GM12891 (cell line): ENCODE measurements around the gene LDB3.
A peak's percentile ranks its signal among the peaks of the same experiment; 100 is the strongest.

ENCODE experiments used
- DNase-seq: peaks from one replicate; pipeline ENCODE4 v3.0.0; 2011; ENCODE audit warnings: low spot score; ENCODE audit not compliant: insufficient read length
- FAIRE-seq: peaks from 2 replicates; lab custom pipeline; 2011; peaks lifted over from hg19 to GRCh38; lab: Jason Lieb, UNC
- PAX5 ChIP-seq: IDR thresholded peaks from 2 replicates; pipeline ENCODE4 v1.6.1; 2011; ENCODE audit warnings: low read length, moderate library complexity, mild to moderate bottlenecking; ENCODE audit not compliant: insufficient read depth, severe bottlenecking
- POLR2A ChIP-seq: IDR thresholded peaks from 2 replicates; pipeline ENCODE4 v1.6.1; 2011; ENCODE audit warnings: low read depth, low read length, control low read depth
- POLR2AphosphoS5 ChIP-seq: IDR thresholded peaks from 2 replicates; pipeline ENCODE4 v1.6.1; 2011; ENCODE audit warnings: low read depth, low read length, control low read depth
- POU2F2 ChIP-seq: IDR thresholded peaks from 2 replicates; pipeline ENCODE4 v1.6.1; 2011; ENCODE audit warnings: low read depth, mild to moderate bottlenecking, control low read depth, low read length, moderate library complexity
- SPI1 ChIP-seq: IDR thresholded peaks from 2 replicates; pipeline ENCODE4 v1.6.1; 2011; ENCODE audit warnings: low read depth, low read length, control low read depth
- TAF1 ChIP-seq: IDR thresholded peaks from 2 replicates; pipeline ENCODE4 v1.6.1; 2011; ENCODE audit warnings: low read depth, low read length, control low read depth

Gene LDB3

DNA sequence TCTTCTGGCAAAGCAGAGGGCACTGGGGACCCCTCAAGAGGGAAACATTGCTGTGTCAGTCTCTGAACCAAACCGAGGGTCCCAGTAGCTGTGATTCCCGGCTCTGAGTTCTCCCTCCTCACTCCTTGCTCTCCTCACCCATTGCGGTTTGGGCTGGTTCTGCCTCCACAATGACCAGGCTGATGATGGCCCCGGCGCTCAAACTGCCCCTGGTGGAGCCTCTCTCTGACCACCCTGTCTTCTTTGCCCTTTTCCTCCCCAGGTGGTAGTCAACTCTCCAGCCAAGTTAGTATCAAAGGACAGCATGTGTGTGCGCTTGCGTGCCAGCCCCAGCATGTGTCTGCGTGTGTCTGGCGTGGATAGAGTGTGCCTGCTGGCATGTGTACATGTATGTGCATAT, 17.1 kb downstream of the LDB3 start:
- TF ChIP-seq SPI1 (no peak), POU2F2 (no peak), POLR2AphosphoS5 (no peak), TAF1 (no peak), PAX5 (no peak), POLR2A (no peak)
- no peak for DNase-seq
- FAIRE-seq, result no peak

DNA sequence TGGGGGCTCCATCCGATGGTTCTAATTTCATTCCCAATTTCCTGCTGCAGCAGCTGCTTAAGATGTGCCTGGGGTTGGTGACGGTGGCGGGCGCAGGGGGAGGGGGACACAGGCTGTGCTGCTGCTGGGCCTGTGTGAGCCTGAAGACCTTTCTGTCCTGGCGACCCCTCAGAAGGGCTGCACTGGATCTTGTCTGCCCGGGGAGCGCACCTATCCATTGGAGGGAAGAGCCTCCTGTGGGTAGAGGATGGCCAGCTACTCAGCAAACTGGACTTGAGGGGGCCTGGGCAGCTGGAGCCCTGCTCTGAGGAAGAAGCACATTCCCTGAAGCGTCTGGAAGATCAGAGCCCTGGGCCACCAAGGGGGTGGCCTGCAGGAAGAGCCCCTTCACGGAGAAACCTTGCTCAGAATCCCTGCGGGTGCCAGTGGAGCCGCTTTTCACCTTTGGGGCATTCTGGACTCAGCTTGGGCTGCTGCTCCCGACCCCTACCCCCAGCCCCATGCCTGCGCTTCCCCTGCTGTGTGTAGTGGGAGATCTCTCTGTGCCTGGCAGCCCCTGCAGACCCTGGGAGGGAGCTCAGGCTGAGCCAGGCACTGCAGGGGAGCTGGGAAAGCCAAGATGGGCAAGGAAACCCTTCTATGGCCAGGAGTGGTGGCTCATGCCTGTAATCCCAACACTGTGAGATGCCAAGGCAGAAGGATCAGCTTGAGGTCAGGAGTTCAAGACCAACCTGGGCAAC, 17.8 kb downstream of the LDB3 start:
- TF ChIP-seq SPI1 (no peak), POU2F2 (no peak), POLR2A (no peak), PAX5 (no peak), POLR2AphosphoS5 (no peak)
- FAIRE-seq, result no peak
- DNase-seq, result no peak

DNA sequence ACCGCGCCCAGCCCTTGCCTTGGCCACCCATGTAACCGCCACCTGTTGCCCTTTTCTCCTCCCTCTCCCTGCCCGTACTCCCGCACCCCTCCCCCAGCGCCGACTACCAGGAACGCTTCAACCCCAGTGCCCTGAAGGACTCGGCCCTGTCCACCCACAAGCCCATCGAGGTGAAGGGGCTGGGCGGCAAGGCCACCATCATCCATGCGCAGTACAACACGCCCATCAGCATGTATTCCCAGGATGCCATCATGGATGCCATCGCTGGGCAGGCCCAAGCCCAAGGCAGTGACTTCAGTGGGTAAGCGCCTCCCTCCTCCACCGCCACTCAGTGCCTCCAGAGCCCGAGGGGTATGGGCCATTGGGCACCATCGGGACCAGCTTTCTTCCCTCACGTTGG, 18.7 kb downstream of the LDB3 start:
- DNase-seq (no peak), FAIRE-seq (no peak)
- TF ChIP-seq POLR2A (no peak), PAX5 (no peak), POU2F2 (no peak), POLR2AphosphoS5 (no peak), TAF1 (no peak), SPI1 (no peak)

DNA sequence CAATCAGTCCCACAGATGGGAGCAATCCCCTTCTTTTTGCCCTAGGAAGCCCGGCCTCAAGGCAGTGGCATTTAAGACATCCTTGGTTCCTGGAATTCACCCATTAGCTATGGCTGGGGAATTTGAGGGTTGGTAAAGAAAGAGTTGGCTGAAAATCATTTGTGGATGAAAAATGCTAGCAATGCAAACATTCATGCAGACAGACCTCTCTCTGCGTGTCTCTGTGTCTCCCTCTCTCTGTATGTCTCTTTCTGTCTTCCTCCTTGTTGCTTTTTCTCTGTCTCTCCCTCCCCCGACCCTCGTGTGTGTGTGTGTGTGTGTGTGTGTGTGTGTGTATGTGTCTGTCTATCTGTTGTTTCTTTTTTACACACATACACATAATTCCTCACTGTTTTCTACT, 19.4 kb downstream of the LDB3 start:
- DNase-seq, result no peak

DNA sequence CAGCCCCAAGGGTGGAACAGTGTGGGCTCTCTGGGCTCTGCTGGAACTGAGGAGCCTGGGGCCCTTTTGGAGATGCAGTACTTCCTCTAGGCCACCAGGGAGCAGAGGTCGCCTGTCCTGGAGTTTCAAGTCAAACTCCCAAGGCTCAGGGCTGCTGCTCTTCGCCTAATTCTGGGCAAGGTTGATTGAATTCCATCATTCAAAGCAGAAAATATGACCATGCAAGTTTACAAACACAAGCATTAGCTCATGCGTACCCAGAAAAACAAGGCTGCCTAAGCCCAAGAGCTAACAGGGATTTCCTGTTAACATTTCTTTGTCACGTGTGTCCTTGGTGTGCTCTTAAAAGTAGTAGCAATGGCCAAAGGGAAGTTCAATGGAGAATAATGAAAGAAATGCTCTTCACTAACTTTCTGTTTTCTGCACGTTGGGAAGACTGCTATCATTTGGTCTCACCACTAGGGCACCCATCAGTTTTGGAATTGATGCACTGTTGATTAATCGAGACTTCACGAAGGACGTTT, 20.1 kb downstream of the LDB3 start:
- TF ChIP-seq POLR2AphosphoS5, result no peak
- no peak for TF ChIP-seq POU2F2
- TF ChIP-seq POLR2A, result no peak
- no peak for TF ChIP-seq SPI1
- TF ChIP-seq PAX5, result no peak
- no peak for TF ChIP-seq TAF1
- DNase-seq (peak; percentile 84), FAIRE-seq (peak; percentile 93)

More for the DNA sequence above, 19.4 kb downstream of the LDB3 start:
- FAIRE-seq, result no peak
- TF ChIP-seq POU2F2, result no peak
- TF ChIP-seq SPI1, result no peak
- TF ChIP-seq PAX5, result no peak
- no peak for TF ChIP-seq POLR2A
- TF ChIP-seq TAF1, result no peak
- no peak for TF ChIP-seq POLR2AphosphoS5

DNA sequence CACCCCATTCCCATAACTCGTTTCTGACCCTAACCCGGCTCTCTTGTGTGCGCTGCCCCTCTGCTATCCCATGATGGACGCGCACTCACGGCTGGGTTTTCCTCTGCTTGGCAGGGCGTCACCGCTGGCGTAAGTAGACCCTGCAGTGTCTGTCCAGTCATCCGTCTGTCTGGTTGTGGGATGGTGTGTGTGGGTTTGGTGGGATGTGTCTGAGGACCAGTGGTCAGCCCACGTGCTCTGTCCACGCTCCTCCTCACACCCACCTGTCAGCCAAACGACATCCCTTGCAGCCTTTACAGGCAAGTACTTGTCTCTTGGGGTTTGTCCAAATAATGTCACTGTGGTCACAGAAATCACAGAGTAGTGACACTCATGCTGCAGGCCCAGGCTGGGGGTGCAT, 20.8 kb downstream of the LDB3 start:
- DNase-seq (no peak), FAIRE-seq (peak; percentile 13)
- no peak for TF ChIP-seq TAF1

DNA sequence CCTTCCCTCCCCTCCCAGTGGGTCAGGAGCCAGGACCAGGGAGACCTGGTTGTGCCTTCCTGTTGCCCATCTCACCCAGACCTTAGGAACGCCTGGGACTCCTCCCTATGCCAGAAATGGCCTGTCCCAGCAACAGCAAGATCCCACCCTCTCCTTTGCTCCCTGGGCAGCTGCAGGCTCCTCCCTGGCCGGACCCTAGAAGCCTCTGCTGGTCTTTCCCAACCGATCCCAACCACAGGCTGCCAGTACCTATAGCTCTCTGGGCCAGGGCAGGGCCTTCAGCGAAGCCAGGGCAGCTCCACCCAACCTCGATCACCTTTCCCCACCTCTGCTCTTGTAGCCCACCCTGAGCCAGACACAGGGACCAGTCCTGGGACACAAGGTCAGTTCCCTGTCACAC, 21.9 kb downstream of the LDB3 start:
- no peak for TF ChIP-seq PAX5
- TF ChIP-seq POU2F2, result no peak
- no peak for TF ChIP-seq SPI1
- TF ChIP-seq POLR2AphosphoS5, result no peak
- no peak for TF ChIP-seq TAF1
- no peak for DNase-seq
- FAIRE-seq, result no peak

DNA sequence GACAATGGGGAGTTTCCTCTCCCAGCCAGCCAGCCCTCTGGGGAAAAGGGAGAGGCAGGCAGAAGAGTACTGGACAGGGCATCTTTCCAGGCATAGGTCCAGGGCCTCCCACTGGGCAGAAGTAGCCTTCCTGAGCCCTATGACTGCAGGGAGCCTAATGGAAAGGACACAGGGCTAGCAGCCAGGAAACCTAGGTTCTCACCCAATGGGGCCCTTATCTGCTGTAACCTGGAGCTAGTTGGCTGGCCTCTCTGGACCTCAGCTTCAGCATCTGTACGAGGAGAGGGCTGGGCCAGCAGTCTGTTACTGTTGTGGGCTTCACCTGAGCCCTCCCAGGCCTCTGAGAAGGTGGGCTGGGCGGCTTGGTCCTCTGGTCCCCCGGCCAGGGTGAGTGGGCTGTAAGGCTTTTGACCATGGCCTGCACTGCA, 22.4 kb downstream of the LDB3 start:
- FAIRE-seq, result no peak
- TF ChIP-seq TAF1 (no peak), POLR2A (no peak), POLR2AphosphoS5 (no peak), POU2F2 (no peak), SPI1 (no peak), PAX5 (no peak)
- DNase-seq, result no peak

DNA sequence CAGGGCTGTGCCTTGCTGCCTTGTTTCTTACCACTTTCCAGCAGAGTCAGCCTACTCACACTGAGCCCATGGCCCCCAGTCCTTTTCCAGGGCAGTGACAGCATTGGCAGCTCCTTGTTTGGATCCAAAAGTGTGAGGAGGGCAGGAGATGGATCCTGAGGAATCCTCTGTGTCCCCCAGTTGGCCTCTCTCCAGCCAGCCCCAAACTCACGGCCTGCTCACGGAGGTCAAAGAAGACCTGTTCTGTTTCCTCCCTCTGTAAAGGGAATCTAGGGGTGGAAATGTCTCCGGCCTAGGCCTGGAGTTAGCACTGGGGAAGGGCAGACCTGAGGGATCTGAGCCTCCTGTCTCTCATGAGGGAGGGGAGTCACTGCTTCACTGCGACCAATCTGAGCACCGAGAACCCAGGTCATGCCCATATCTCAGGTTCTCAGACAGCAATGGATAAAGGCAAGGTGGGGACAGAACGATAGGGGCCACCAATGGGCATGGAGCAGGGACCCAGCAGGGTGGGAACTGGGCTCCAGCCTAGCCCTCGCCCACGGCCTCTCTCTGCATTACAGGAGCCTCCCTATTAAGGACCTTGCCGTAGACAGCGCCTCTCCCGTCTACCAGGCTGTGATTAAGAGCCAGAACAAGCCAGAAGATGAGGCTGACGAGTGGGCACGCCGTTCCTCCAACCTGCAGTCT, 23.2 kb downstream of the LDB3 start:
- no peak for TF ChIP-seq TAF1
- TF ChIP-seq PAX5, result no peak
- TF ChIP-seq SPI1, result no peak
- no peak for TF ChIP-seq POLR2AphosphoS5
- TF ChIP-seq POLR2A, result no peak
- TF ChIP-seq POU2F2, result no peak
- no peak for FAIRE-seq
- DNase-seq, result no peak
